Activated T-cell treated with anti-CD3 and anti-CD28 coated beads, Interleukin-2, amount 50 U/mL, for 1 hour (primary cell): Measurements from ENCODE around the gene ROR1.

Experiments used
- DNase-seq: peaks from one replicate; pipeline ENCODE4 v3.0.0-alpha.2; 2020

Gene ROR1

GRCh38 chr1:64038965-64039364, 265.1 kb downstream of the ROR1 start:
- no peak for DNase-seq

GRCh38 chr1:64039390-64039926, 265.6 kb downstream of the ROR1 start:
- no peak for DNase-seq

GRCh38 chr1:64041371-64042131, 267.7 kb downstream of the ROR1 start:
- DNase-seq: no peak

- DNase-seq: no peak
These were observed 268.7 kb downstream of the ROR1 start for GRCh38 chr1:64042331-64043100.

GRCh38 chr1:64043288-64043687, 269.5 kb downstream of the ROR1 start:
- DNase-seq: no peak

GRCh38 chr1:64043976-64044375, 270.2 kb downstream of the ROR1 start:
- no peak for DNase-seq

- no peak for DNase-seq
These were observed 272.4 kb downstream of the ROR1 start for GRCh38 chr1:64046243-64046642.

GRCh38 chr1:64046891-64047290, 273.1 kb downstream of the ROR1 start:
- no peak for DNase-seq

GRCh38 chr1:64047549-64047996, 273.8 kb downstream of the ROR1 start:
- DNase-seq: no peak

GRCh38 chr1:64049900-64050540, 276.2 kb downstream of the ROR1 start:
- no peak for DNase-seq

- no peak for DNase-seq
These were observed 276.8 kb downstream of the ROR1 start for GRCh38 chr1:64050601-64051000.

- no peak for DNase-seq
These were observed 278.0 kb downstream of the ROR1 start for GRCh38 chr1:64051796-64052195.

GRCh38 chr1:64052777-64053176, 279.0 kb downstream of the ROR1 start:
- no peak for DNase-seq

- no peak for DNase-seq
These were observed 281.5 kb downstream of the ROR1 start for GRCh38 chr1:64055310-64055709.

- DNase-seq: no peak
These were observed 285.7 kb downstream of the ROR1 start for GRCh38 chr1:64059556-64059955.

GRCh38 chr1:64060611-64061302, 286.9 kb downstream of the ROR1 start:
- no peak for DNase-seq

GRCh38 chr1:64061430-64062104, 287.8 kb downstream of the ROR1 start:
- DNase-seq: no peak

- no peak for DNase-seq
These were observed 288.7 kb downstream of the ROR1 start for GRCh38 chr1:64062529-64062928.

- DNase-seq: no peak
These were observed 289.2 kb downstream of the ROR1 start for GRCh38 chr1:64062941-64063581.

- no peak for DNase-seq
These were observed 291.8 kb downstream of the ROR1 start for GRCh38 chr1:64065571-64065970.

GRCh38 chr1:64072089-64072793, 298.4 kb downstream of the ROR1 start:
- DNase-seq: no peak
